GM12878 (cell line): ENCODE measurements around the gene SLC24A4. TPM values are rescaled to one million over a fixed set of nuclear protein-coding genes. Genes with fewer than 3 reads are reported as not detected.

Source experiments
- ATAC-seq: fragments of 200-7000 bp; cut with Tn5 transposase; 3 replicates; pipeline ENCODE4 v1.9.1; 2020; ENCODE audit warnings: mild to moderate bottlenecking, moderate library complexity
- BruUV-seq: library from RNA; stranded (reverse); fragments of 400-500 nt; replicated peaks from 2 replicates; lab custom pipeline; 2021; lab: Mats Ljungman, UMichigan
- CTCF ChIA-PET: fragments of 300-600 bp; sonication (Branson Sonifier 250); formaldehyde crosslinking; extraction: SDS; loops from one replicate; lab custom pipeline; 2021; ENCODE audit warnings: inconsistent platforms; lab: Yijun Ruan, JAX
- POLR2A ChIA-PET: fragments of 350-600 bp; formaldehyde crosslinking; extraction: SDS; loops from one replicate; lab custom pipeline; 2021; ENCODE audit warnings: inconsistent platforms; lab: Charles Lee
- RAD21 ChIA-PET: fragments of 300-600 bp; sonication (Branson Sonifier 250); formaldehyde crosslinking; loops from one replicate; lab custom pipeline; 2023; ENCODE audit warnings: antibody characterized with exemption; ENCODE audit not compliant: unreplicated experiment; lab: Charles Lee
- SMC1A ChIA-PET: fragments of 300-600 bp; sonication (Branson Sonifier 250); formaldehyde crosslinking; loops from one replicate; lab custom pipeline; 2023; ENCODE audit not compliant: unreplicated experiment, uncharacterized antibody; lab: Charles Lee
- DNase-seq: peaks from one replicate; pipeline ENCODE4 v3.0.0-alpha.2; 2011; ENCODE audit warnings: low read depth, low spot score
- FAIRE-seq: peaks from 3 replicates; lab custom pipeline; 2011; peaks lifted over from hg19 to GRCh38; lab: Jason Lieb, UNC
- H2AFZ ChIP-seq: 2 replicates; pipeline ENCODE4 v1.6.0; 2011; ENCODE audit warnings: low read depth, low read length, control low read depth; ENCODE audit not compliant: control insufficient read depth
- H3K27ac ChIP-seq: 2 replicates; pipeline ENCODE4 v1.5.1; 2011; ENCODE audit warnings: control low read depth; ENCODE audit not compliant: control insufficient read depth, insufficient read depth
- H3K27me3 ChIP-seq, 2 experiments: replicated peaks in 1 of 2; 2 replicates each; pipeline versions ENCODE4 v1.6.0 to v1.6.1; 2011; ENCODE audit warnings: low read length in 1 of 2; ENCODE audit not compliant: control insufficient read depth in 2 of 2, insufficient read depth in 2 of 2
- H3K36me3 ChIP-seq, 2 experiments: 2 replicates each; pipeline ENCODE4 v1.5.1; 2011; ENCODE audit warnings: low read length in 1 of 2; ENCODE audit not compliant: control insufficient read depth in 2 of 2, insufficient read depth in 2 of 2
- H3K4me1 ChIP-seq: 2 replicates; pipeline ENCODE4 v1.6.1; 2011; ENCODE audit warnings: mild to moderate bottlenecking, low read length, moderate library complexity, mixed read lengths; ENCODE audit not compliant: control insufficient read depth, insufficient read depth
- H3K4me2 ChIP-seq: 2 replicates; pipeline ENCODE4 v1.6.0; 2011; ENCODE audit warnings: control low read depth; ENCODE audit not compliant: control insufficient read depth, insufficient read depth
- H3K4me3 ChIP-seq: fragments of 200-600 bp; sonication (generic); 2 replicates; pipeline ENCODE4 v1.5.1; 2016
- H3K79me2 ChIP-seq: 2 replicates; pipeline ENCODE4 v1.6.0; 2011; ENCODE audit warnings: low read length; ENCODE audit not compliant: control insufficient read depth, insufficient read depth
- H3K9ac ChIP-seq: 2 replicates; pipeline ENCODE4 v1.8.0; 2011; ENCODE audit warnings: low read length, control low read depth, mixed read lengths; ENCODE audit not compliant: control insufficient read depth, insufficient read depth
- H3K9me3 ChIP-seq: replicated peaks from 3 replicates; pipeline ENCODE4 v1.5.1; 2011; ENCODE audit warnings: mild to moderate bottlenecking, low read length; ENCODE audit not compliant: control insufficient read depth, insufficient read depth
- H4K20me1 ChIP-seq: 2 replicates; pipeline ENCODE4 v1.6.0; 2011; ENCODE audit not compliant: control insufficient read depth, insufficient read depth
- ATF2 ChIP-seq: IDR thresholded peaks from 2 replicates; pipeline ENCODE4 v1.6.1; 2012; ENCODE audit warnings: low read length, inconsistent platforms
- ATF3 ChIP-seq: IDR thresholded peaks from 2 replicates; pipeline ENCODE4 v1.6.1; 2011; ENCODE audit warnings: low read depth, mild to moderate bottlenecking, low read length, moderate library complexity, borderline replicate concordance; ENCODE audit errors: extremely low read depth
- ATF7 ChIP-seq: fragments of 450-650 bp; IDR thresholded peaks from 2 replicates; pipeline ENCODE4 v1.6.1; 2016; ENCODE audit warnings: low read depth, mild to moderate bottlenecking
- BCL11A ChIP-seq: IDR thresholded peaks from 2 replicates; pipeline ENCODE4 v1.6.1; 2011; ENCODE audit warnings: low read depth, low read length
- BHLHE40 ChIP-seq, 2 experiments: fragments of 450-650 bp in 1 of 2; IDR thresholded peaks; 2 replicates each; pipeline ENCODE4 v1.6.1; 2011 to 2017; ENCODE audit warnings: low read depth in 2 of 2, borderline replicate concordance in 1 of 2, improper control_type of control experiment in 1 of 2, low read length in 1 of 2, mild to moderate bottlenecking in 1 of 2
- CBFB ChIP-seq: IDR thresholded peaks from 2 replicates; pipeline ENCODE4 v1.6.1; 2016; ENCODE audit warnings: antibody characterized with exemption, low read depth
- CEBPB ChIP-seq, 2 experiments: fragments of 150-350 bp in 1 of 2; IDR thresholded peaks; 2 replicates each; pipeline ENCODE4 v1.6.1; 2012 to 2014; ENCODE audit warnings: low read depth in 2 of 2, low read length in 2 of 2, borderline replicate concordance in 1 of 2, inconsistent platforms in 1 of 2
- DPF2 ChIP-seq: fragments of 450-650 bp; IDR thresholded peaks from 2 replicates; pipeline ENCODE4 v1.6.1; 2017; ENCODE audit warnings: mild to moderate bottlenecking
- EP300 ChIP-seq, 2 experiments: fragments of 150-350 bp in 1 of 2; IDR thresholded peaks; 2 replicates each; pipeline ENCODE4 v1.6.1; 2011 to 2012; ENCODE audit warnings: low read depth in 2 of 2, low read length in 2 of 2, borderline replicate concordance in 1 of 2, improper control_type of control experiment in 1 of 2, inconsistent platforms in 1 of 2; ENCODE audit not compliant: control insufficient read depth in 1 of 2
- GABPA ChIP-seq: IDR thresholded peaks from 2 replicates; pipeline ENCODE4 v1.6.1; 2014; ENCODE audit warnings: antibody characterized with exemption, low read depth, mild to moderate bottlenecking, inconsistent platforms
- IKZF2 ChIP-seq, 2 experiments: fragments of 450-650 bp; IDR thresholded peaks; 2 replicates each; pipeline ENCODE4 v1.6.1; 2017; ENCODE audit warnings: mild to moderate bottlenecking in 2 of 2, moderate library complexity in 2 of 2
- IRF5 ChIP-seq: fragments of 450-650 bp; IDR thresholded peaks from 2 replicates; pipeline ENCODE4 v1.6.1; 2017; ENCODE audit warnings: borderline replicate concordance
- JUNB ChIP-seq: IDR thresholded peaks from 2 replicates; pipeline ENCODE4 v1.6.1; 2016; ENCODE audit warnings: antibody characterized with exemption, mild to moderate bottlenecking
- KLF5 ChIP-seq: fragments of 450-650 bp; IDR thresholded peaks from 2 replicates; pipeline ENCODE4 v1.6.1; 2014; ENCODE audit warnings: mild to moderate bottlenecking; ENCODE audit not compliant: partially characterized antibody
- MEF2B ChIP-seq: fragments of 450-650 bp; IDR thresholded peaks from 2 replicates; pipeline ENCODE4 v1.6.1; 2018; ENCODE audit warnings: mild to moderate bottlenecking, moderate library complexity; ENCODE audit not compliant: partially characterized antibody, poor library complexity, severe bottlenecking
- MYC ChIP-seq: IDR thresholded peaks from 2 replicates; pipeline ENCODE4 v1.6.1; 2011; ENCODE audit warnings: mild to moderate bottlenecking, low read length, moderate library complexity, inconsistent platforms; ENCODE audit not compliant: insufficient read depth, insufficient replicate concordance, insufficient read length, severe bottlenecking
- NFYB ChIP-seq: IDR thresholded peaks from 2 replicates; pipeline ENCODE4 v1.6.1; 2011; ENCODE audit warnings: low read depth, mild to moderate bottlenecking, low read length, improper control_type of control experiment, moderate library complexity; ENCODE audit not compliant: insufficient read depth
- RAD51 ChIP-seq: fragments of 450-650 bp; IDR thresholded peaks from 2 replicates; pipeline ENCODE4 v1.6.1; 2016; ENCODE audit warnings: moderate library complexity, mild to moderate bottlenecking, inconsistent platforms
- RUNX3 ChIP-seq: IDR thresholded peaks from 2 replicates; pipeline ENCODE4 v1.6.1; 2012; ENCODE audit warnings: low read length, inconsistent platforms
- SP1 ChIP-seq: IDR thresholded peaks from one replicate; pipeline ENCODE4 v1.6.1; 2011; ENCODE audit warnings: low read depth, low read length
- SUZ12 ChIP-seq: fragments of 200-600 bp; sonication (generic); IDR thresholded peaks from one replicate; pipeline ENCODE4 v1.6.1; 2018; ENCODE audit warnings: antibody characterized with exemption, mild to moderate bottlenecking; ENCODE audit not compliant: unreplicated experiment
- TCF7 ChIP-seq: IDR thresholded peaks from 2 replicates; pipeline ENCODE4 v1.6.1; 2014; ENCODE audit warnings: antibody characterized with exemption, borderline replicate concordance
- WGBS: methylation state at CpG from one replicate; pipeline ENCODE4 v1.1.6; 2016; ENCODE audit warnings: low lambda C conversion rate; ENCODE audit not compliant: insufficient replicate concordance, insufficient coverage; ENCODE audit errors: missing lambda C conversion rate; 5-methylcytosine and 5-hydroxymethylcytosine counted together
- in situ Hi-C: fragments of 300-500 bp; cut with MboI; formaldehyde crosslinking; loops from 9 replicates; pipeline ENCODE4 v1.14.3; 2018; ENCODE audit warnings: mixed read lengths
- intact Hi-C: fragments of 100-400 bp; cut with micrococcal nuclease; formaldehyde crosslinking; loops from one replicate; pipeline ENCODE4 v1.14.2; 2022; ENCODE audit not compliant: unreplicated experiment
- polyA plus RNA-seq, 11 experiments: library from polyadenylated mRNA; depleted of rRNA in 4 of 11; unstranded in 6 of 11; stranded (reverse) in 5 of 11; fragments of >200 nt; fragmentation: Nextera tagmentation in 4 of 11; fragmentation: Illumina TruSeq in 1 of 11; extraction: Ambion mirVana in 4 of 11; extraction: Trizol in 1 of 11; gene quantifications; 1 replicate in 1 of 11; 2 replicates in 10 of 11; pipeline versions ENCODE4 v1.2.1 to v1.2.3, GENCODE V29; 2011 to 2016; ENCODE audit warnings: inconsistent platforms in 2 of 11, missing spikeins in 2 of 11, low read depth in 1 of 11
- total RNA-seq, 4 experiments: library from RNA; depleted of rRNA in 3 of 4; stranded (reverse); fragments of >200 nt in 3 of 4; fragmentation: Illumina TruSeq in 1 of 4; extraction: Trizol in 1 of 4; gene quantifications; 2 replicates each; pipeline versions ENCODE4 v1.2.1 to v1.2.3, GENCODE V29; 2013 to 2021

Gene SLC24A4
- total and polyA plus RNA-seq, 10 of the 15 experiments (the other 5 are each of a cell fraction or from before 2014, with no cell fraction given) = under 0.01 to 0.46 (median 0.04) TPM; not detected in 5

- H3K4me1 ChIP-seq = peaks cover 8% of the 10 kb centered on the region
- DNase-seq = peak; percentile 39
- peak; percentile 57 for FAIRE-seq
- POLR2A ChIA-PET = interaction anchor here (1.2 kb wide), 1 partner anchor 10 kb away, joined by 3 read pairs; no protein-coding TSS in a partner anchor
- no peak overlapping the region for H3K27ac ChIP-seq
- no peak overlapping the region for H3K9ac ChIP-seq
- H3K27me3 ChIP-seq = no peaks in the 10 kb centered on the region; a peak in 2 of 4 replicates
- SMC1A ChIA-PET = interaction anchor here (0.5 to 2.9 kb wide), 10 partner anchors 10 to 100 kb away, joined by 3 to 7 read pairs (median 3); no protein-coding TSS in a partner anchor
- H3K4me2 ChIP-seq = no peak overlapping the region
- H3K36me3 ChIP-seq = no peaks in the 10 kb centered on the region
- H4K20me1 ChIP-seq = no peaks in the 10 kb centered on the region
- WGBS = under 1% methylated on average over 4 of the region's 4 CpGs
- RAD21 ChIA-PET = interaction anchor here (0.6 to 1.0 kb wide), 2 partner anchors 88 to 91 kb away, joined by 3 read pairs; no protein-coding TSS in a partner anchor
- intact Hi-C loops (no loop called here), in situ Hi-C loops (no loop called here)
- BruUV-seq = no TSS peak
- no peak overlapping the region for H2AFZ ChIP-seq
- no peaks in the 10 kb centered on the region for H3K9me3 ChIP-seq
- no peaks in the 10 kb centered on the region for H3K79me2 ChIP-seq
- peak; percentile 86 for ATAC-seq
- no peak overlapping the region for H3K4me3 ChIP-seq
- CTCF ChIA-PET = interaction anchor here (0.8 to 1.7 kb wide), 3 partner anchors 29 to 195 kb away, joined by 3 to 4 read pairs (median 3); no protein-coding TSS in a partner anchor
- TF ChIP-seq SP1 (no peak), IKZF2 (IDR thresholded peaks at IDR 0.05) (peak; percentile 35 to 52), NFYB (0 out of 2 replicates have a peak, but pooled peaks have one; percentile 27), DPF2 (no peak), RUNX3 (peak; percentile 27; the same call in 1 of the 2 replicates), ATF3 (no peak), RAD51 (no peak), JUNB (peak; percentile 61), EP300 (IDR thresholded peaks at IDR 0.05; ENCODE audit: borderline replicate concordance in 1 of 2, control insufficient read depth in 1 of 2, low read depth in 2 of 2, low read length in 2 of 2) (0 out of 4 replicates have a peak, but pooled peaks of 1 of the 2 experiments have one; percentile 30), CEBPB (IDR thresholded peaks at IDR 0.05; ENCODE audit: borderline replicate concordance in 1 of 2, low read depth in 2 of 2, low read length in 2 of 2) (no peak), MYC (no peak), BHLHE40 (IDR thresholded peaks at IDR 0.05; ENCODE audit: borderline replicate concordance in 1 of 2, low read depth in 2 of 2, low read length in 1 of 2) (peak in 1 of 2 experiments; percentile 26; a peak in 1 of 4 replicates), CBFB (no peak), KLF5 (no peak), MEF2B (peak; percentile 52), TCF7 (no peak), SUZ12 (no peak), ATF7 (no peak), BCL11A (no peak), ATF2 (no peak), GABPA (no peak), IRF5 (no peak)
Measured at GRCh38 chr14:92494512-92494911, 171.5 kb downstream of the SLC24A4 start.
